Glutamatergic neuron (in vitro differentiated cells): ENCODE measurements around the gene LRRC47. TPM values are rescaled to one million over a fixed set of nuclear protein-coding genes. Genes with fewer than 3 reads are reported as not detected.

Experiments
- DNase-seq: peaks from one replicate; pipeline ENCODE4 v3.0.0; 2022
- H3K27ac Mint-ChIP-seq: one replicate; pipeline ENCODE4 v1.8.0; 2020; ENCODE audit warnings: mild to moderate bottlenecking, mixed read lengths, inconsistent platforms; ENCODE audit not compliant: unreplicated experiment
- H3K27me3 Mint-ChIP-seq: one replicate; pipeline ENCODE4 v1.8.0; 2020; ENCODE audit warnings: mild to moderate bottlenecking, moderate library complexity, mixed read lengths, inconsistent platforms; ENCODE audit not compliant: unreplicated experiment
- H3K36me3 Mint-ChIP-seq: one replicate; pipeline ENCODE4 v1.8.0; 2020; ENCODE audit warnings: mild to moderate bottlenecking, mixed read lengths, inconsistent platforms; ENCODE audit not compliant: unreplicated experiment
- H3K4me1 Mint-ChIP-seq: one replicate; pipeline ENCODE4 v1.8.0; 2020; ENCODE audit warnings: mild to moderate bottlenecking, low read depth, mixed read lengths, inconsistent platforms; ENCODE audit not compliant: unreplicated experiment
- H3K4me3 Mint-ChIP-seq: one replicate; pipeline ENCODE4 v1.8.0; 2020; ENCODE audit warnings: mild to moderate bottlenecking, mixed read lengths, inconsistent platforms; ENCODE audit not compliant: unreplicated experiment
- H3K9me3 Mint-ChIP-seq: one replicate; pipeline ENCODE4 v1.8.0; 2020; ENCODE audit warnings: mild to moderate bottlenecking, moderate library complexity, mixed read lengths, inconsistent platforms; ENCODE audit not compliant: unreplicated experiment
- total RNA-seq: library from RNA; stranded (reverse); fragmentation: NEBNext Ultra II Directional; extraction: Animal tissue kit (Norgen Biotek cat#: 25700); gene quantifications from one replicate; pipeline ENCODE4 v1.2.1, GENCODE V29; 2021; ENCODE audit not compliant: unreplicated experiment
- TF ChIP-seq, protein P1 (sequence below): fragments of 200-600 bp; sonication (generic); IDR thresholded peaks from one replicate; pipeline ENCODE4 v1.5.0; 2021; ENCODE audit not compliant: partially characterized antibody, unreplicated experiment

The LRRC47 gene
- total RNA-seq, 1 donor from 2014 or later = 79.7 TPM

DNA sequence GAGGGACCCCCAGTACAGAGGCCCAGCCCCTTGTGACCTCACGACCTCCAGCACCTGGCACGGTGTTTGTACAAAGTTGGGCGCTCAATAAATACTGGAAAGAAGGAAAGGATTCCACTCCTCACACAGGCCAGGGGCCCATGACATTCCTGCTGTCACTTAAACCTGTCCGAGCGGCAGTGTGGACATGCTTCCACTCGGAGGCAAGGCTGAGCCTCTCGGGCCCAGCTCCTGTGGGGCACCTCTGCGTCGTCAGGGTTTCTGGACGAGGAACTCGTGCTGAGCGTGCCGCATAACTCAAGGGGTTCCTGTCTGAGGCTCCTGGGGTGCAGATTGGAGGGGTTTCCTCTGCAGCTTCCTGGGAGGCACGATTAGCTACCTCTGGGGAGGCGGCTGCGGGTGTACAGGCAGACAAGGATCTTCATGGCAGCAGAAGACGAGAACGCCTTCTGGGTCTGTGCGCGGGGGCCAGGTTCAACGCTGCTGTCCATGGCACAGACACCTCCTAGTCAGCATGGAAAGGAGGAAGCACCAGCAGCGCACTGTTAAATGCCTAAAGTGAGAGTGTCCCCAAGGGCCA is 27.4 kb downstream of the LRRC47 start:
- Mint-ChIP-seq H3K27ac (no peak overlapping the region), H3K9me3 (peaks cover 7% of the 10 kb centered on the region), H3K27me3 (peaks cover 9% of the 10 kb centered on the region), H3K4me1 (peaks cover 12% of the 10 kb centered on the region), H3K36me3 (no peaks in the 10 kb centered on the region), H3K4me3 (no peak overlapping the region)
- DNase-seq = no peak
- TF ChIP-seq, protein P1, sequence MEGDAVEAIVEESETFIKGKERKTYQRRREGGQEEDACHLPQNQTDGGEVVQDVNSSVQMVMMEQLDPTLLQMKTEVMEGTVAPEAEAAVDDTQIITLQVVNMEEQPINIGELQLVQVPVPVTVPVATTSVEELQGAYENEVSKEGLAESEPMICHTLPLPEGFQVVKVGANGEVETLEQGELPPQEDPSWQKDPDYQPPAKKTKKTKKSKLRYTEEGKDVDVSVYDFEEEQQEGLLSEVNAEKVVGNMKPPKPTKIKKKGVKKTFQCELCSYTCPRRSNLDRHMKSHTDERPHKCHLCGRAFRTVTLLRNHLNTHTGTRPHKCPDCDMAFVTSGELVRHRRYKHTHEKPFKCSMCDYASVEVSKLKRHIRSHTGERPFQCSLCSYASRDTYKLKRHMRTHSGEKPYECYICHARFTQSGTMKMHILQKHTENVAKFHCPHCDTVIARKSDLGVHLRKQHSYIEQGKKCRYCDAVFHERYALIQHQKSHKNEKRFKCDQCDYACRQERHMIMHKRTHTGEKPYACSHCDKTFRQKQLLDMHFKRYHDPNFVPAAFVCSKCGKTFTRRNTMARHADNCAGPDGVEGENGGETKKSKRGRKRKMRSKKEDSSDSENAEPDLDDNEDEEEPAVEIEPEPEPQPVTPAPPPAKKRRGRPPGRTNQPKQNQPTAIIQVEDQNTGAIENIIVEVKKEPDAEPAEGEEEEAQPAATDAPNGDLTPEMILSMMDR = no peak

DNA sequence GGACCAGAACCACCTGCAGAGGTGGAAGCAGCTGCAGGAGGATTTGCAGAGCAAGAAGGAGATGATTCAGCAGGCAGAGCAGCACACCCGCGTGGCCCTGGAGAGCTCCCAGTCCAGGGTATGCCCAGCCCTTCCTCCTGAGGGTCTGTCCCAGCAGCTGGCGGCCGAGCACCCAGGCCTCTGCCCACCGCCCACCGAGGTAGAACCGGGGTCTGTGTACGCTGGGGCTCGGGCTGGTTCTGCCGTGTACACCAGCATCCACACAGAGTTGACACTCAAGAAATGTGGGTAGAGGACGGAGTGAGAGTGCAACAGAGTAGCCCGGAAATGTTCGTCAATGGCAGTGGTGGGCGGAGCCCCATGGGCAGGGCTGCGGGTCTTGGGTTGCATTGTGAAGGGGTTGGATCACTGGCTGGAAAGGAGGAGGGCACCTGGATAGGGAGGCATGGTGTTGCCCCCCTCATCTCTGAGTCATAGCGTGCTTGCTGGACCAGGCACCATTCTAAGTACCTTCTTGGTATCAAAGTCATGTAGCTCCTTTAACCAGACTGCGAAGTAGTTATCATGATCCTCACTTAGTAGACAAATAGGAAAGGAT is 28.9 kb downstream of the LRRC47 start:
- DNase-seq = no peak
- peaks cover 9% of the 10 kb centered on the region for H3K9me3 Mint-ChIP-seq
- H3K36me3 Mint-ChIP-seq = no peaks in the 10 kb centered on the region
- peaks cover 12% of the 10 kb centered on the region for H3K4me1 Mint-ChIP-seq
- no peak overlapping the region for H3K27ac Mint-ChIP-seq
- H3K27me3 Mint-ChIP-seq = peaks cover 11% of the 10 kb centered on the region
- TF ChIP-seq, protein P1 = no peak
- H3K4me3 Mint-ChIP-seq = no peak overlapping the region

DNA sequence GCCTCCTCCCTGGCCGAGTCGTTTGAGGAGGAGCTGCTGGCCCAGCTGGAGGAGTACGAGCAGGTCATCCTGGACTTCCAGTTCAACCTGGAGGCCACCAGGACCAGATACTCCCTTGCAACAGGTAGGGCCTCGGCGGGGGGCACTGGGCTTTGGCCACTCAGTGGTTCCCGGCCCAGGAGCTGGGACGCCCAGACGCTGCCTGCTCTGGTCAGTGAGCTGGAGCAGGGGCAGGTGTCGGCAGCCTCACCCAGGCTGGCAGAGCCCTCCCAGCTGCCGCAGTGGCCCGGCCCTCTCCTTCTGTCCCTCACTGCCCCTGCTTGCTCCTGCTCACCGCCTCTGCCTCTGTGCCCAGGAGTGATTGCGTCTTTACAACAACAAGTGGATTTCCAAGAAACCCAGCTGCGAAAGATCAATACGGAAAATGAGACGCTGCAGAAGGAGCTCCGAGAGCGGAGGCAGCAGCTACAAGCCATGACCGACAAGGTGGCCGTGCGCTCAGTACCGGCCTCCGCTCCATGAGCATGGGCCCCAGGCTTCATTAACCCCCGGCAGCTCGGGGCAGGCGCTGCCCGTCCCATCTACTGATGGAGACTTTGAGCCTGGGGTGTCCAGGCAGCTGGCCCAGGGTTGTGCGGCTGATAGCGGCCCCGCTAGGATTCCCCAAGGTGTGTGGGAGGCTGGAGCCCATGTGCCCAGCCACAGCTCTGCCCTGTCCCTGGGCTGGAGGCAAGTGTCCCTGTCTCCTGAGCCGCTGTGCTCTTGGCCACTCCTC is 32.8 kb downstream of the LRRC47 start:
- Mint-ChIP-seq H3K27ac (peak overlapping the region; percentile 68), H3K4me1 (peaks cover 5% of the 10 kb centered on the region), H3K36me3 (peaks cover 10% of the 10 kb centered on the region), H3K4me3 (no peak overlapping the region), H3K9me3 (peaks cover 16% of the 10 kb centered on the region), H3K27me3 (peaks cover 13% of the 10 kb centered on the region)
- no peak for DNase-seq
- TF ChIP-seq, protein P1 = no peak

DNA sequence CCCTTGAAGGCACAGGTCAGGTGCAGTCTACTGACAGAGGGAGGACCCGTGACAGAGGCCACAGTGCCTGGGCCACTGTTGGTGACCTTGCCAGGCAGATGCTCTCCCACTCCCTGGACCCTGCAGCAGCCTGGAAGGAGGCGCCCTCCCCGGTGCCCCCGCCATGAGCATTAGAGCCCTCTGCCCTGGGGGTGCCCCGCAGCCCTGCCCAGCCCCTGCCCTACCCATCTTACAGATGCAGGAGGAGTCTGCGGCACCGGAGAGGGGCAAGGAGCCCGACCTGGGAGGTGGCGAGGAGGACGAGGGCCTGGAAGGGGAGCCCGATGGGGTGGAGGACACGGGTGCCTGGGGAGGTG is 33.4 kb downstream of the LRRC47 start:
- peaks cover 5% of the 10 kb centered on the region for H3K4me1 Mint-ChIP-seq
- peaks cover 13% of the 10 kb centered on the region for H3K27me3 Mint-ChIP-seq
- TF ChIP-seq, protein P1 = no peak
- no peak for DNase-seq
- H3K4me3 Mint-ChIP-seq = no peak overlapping the region
- no peak overlapping the region for H3K27ac Mint-ChIP-seq
- H3K9me3 Mint-ChIP-seq = peaks cover 16% of the 10 kb centered on the region
- H3K36me3 Mint-ChIP-seq = peaks cover 10% of the 10 kb centered on the region
